ENCODE data around the gene DENND4A.
"Not testable (repeated sequence)": the region's sequence is repeated elsewhere in the genome, so short reads cannot be mapped to it uniquely, and the experiment has no call there.

Gene DENND4A

GRCh38 chr15:65818927-65819562 lies 27.0 kb upstream of the DENND4A start:
- DNase-seq (ENCODE audit: low spot score): peak; percentile 90

- no peak for DNase-seq (ENCODE audit: low spot score)
Measured at GRCh38 chr15:65816441-65816840, 24.3 kb upstream of the DENND4A start.

DNA sequence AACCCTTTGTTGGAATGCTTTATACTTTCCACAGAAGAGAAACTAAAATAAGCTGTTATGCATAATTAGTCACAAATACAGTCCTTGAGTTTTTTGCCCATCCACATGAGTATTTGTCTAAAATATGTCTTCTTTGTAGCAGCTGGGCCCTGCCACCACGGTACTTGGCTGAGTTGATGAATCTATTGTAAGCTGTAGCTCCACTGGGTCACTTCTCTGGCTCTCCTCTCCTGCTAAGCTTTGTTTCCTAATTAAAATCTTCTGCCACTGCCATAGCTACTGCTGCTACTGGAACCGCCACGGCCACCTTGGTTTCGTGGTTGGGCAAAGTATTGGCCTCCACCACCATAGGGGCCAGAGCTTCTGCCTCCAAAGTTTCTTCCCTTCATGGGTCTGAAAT lies 23.9 kb upstream of the DENND4A start:
- DNase-seq (ENCODE audit: low spot score): not testable (repeated sequence)

- DNase-seq (ENCODE audit: low spot score): not testable (repeated sequence)
Measured at GRCh38 chr15:65814271-65814670, 22.2 kb upstream of the DENND4A start.

DNA sequence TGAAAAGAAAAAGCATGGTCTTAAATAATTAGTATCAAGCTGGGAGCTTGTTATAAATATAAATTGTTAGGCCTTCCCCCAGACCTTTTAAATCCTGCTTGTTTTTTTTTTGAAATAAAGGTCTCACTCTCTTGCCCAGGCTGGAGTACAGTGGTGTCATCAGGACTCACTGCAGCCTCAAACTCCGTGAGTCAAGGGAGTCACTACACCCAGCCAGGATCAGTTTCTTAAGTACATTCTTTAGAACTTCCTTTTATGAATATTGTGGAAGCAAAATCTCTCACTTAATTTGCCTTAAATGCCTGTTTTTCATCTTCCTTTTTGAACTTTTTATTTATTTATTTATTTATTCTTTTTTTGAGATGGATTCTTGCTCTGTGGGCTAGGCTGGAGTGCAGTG lies 20.8 kb upstream of the DENND4A start:
- no peak for DNase-seq (ENCODE audit: low spot score)

DNA sequence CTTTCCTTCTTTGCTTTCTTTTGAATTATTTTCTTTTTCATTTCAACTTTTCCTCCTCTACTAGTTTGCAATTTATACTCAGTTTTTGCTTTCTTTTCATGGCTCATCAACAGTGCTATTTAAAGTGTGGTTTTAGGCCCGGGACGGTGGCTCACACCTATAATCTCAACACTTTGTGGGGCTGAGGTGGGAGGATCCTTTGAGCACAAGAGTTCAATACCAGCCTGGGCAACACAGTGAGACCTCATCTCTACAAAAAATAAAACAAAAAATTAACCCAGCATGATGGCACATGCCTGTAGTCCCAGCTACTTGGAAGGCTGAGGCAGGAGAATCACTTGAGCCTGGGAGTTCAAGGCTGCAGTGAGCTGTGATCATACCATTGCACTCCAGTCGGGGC lies 20.4 kb upstream of the DENND4A start:
- no peak for DNase-seq (ENCODE audit: low spot score)

DNA sequence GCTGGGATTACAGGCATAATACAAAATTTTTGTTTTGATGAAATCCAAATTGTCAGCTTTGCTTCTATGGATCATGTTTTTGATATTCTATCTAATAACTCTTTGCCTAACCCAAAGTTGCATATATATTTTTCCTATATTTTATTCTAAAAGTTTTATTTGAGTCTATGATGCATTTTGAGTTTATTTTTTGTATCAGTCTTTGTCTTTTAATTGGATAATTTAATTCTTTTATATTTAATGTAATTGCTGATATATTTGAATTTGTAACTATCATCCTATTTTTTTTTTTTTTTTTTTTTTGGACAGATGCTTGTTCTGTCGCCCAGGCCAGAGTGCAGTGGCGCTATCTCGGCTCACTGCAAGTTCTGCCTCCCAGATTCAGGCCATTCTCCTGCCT lies 19.7 kb upstream of the DENND4A start:
- DNase-seq (ENCODE audit: low spot score): no peak

GRCh38 chr15:65811011-65811733 lies 19.1 kb upstream of the DENND4A start:
- not testable (repeated sequence) for DNase-seq (ENCODE audit: low spot score)

GRCh38 chr15:65806397-65806796 lies 14.3 kb upstream of the DENND4A start:
- no peak for DNase-seq (ENCODE audit: low spot score)

DNA sequence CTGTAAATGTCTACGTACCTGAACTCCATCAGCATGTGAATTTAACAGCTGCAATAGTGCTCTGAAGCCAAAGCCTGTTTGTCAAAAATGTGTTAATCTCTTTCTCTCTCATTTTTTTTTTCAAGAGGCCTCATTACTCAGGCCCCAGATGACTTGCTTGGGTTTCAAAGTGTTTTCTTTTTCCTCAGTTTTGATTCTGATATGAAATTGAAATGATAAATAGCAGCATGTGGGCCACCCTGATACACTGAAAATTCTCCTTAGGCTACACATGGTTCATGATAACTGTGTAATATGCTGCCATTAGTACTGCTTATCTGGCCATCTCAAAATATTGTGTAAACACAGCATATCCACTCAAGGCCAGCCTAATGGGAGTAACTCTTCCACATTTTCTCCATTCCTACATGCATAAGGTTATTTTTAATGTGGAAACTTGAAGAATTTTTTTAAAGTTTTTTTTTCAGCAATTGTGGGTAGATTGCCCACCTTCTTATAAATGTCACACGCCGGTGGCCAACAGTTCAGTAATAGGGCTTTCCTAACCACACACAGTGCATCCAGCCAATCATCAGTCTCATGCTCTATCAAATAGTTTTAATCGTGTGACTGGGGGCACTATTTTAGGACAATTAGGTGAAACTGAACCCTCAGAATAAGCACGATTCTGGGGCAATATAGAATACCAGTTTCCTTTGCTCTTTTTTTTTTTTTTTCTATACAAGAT lies 13.1 kb upstream of the DENND4A start:
- no peak for DNase-seq (ENCODE audit: low spot score)

DNA sequence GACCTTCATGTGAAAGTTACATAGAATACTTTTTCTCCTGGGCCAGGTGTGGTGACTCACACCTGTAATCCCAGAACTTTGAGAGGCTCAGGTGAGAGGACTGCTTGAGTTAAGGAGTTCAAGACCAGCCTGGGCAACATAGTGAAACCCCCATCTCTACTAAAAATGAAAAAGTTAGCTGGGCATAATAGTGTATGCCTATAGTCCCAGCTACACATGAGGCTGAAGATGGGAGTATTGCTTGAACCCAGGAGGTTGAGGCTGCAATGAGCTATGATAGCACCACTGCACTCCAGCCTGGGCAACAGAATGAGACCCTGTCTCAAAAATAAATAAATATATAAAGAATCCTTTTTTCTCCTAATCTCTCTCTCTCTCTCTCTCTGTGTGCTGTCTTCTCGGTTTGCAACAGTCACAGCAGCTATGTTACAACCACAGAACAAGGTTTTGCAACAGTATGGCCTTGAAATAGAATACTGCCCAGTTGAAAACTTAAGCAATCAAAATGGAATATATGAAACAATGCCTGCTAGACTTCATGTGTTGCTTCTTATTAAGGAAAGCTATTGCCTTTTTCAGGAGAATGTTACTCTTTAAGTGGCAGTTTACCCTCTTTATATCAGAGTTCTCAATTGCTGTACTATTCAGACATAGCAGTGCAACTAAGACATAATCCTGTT lies 12.3 kb upstream of the DENND4A start:
- no peak for DNase-seq (ENCODE audit: low spot score)

- DNase-seq (ENCODE audit: low spot score): no peak
Measured at GRCh38 chr15:65801229-65801805, 9.2 kb upstream of the DENND4A start.

DNA sequence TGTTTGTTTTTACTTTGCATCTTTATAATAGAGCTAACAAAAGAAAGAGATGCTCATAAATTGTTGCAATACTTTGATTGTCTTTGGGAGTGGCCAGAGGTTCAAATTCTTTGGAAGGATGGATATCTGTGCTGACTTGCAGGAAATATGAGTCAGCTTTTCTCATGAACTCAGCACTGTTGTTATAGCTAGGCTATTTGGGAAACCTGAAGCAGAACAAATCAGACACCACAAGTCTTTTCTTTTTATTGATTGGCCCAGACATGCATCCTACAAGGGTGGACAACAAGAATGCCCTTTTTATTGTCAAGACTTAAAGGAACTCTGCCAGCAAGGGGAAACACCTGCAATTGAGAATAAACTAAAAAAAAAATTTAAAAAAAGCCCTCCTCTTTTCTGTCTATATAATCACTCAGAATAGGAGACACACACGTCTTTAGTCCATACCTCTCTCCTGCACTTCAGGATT lies 4.6 kb upstream of the DENND4A start:
- DNase-seq (ENCODE audit: low spot score): peak; percentile 51

DNA sequence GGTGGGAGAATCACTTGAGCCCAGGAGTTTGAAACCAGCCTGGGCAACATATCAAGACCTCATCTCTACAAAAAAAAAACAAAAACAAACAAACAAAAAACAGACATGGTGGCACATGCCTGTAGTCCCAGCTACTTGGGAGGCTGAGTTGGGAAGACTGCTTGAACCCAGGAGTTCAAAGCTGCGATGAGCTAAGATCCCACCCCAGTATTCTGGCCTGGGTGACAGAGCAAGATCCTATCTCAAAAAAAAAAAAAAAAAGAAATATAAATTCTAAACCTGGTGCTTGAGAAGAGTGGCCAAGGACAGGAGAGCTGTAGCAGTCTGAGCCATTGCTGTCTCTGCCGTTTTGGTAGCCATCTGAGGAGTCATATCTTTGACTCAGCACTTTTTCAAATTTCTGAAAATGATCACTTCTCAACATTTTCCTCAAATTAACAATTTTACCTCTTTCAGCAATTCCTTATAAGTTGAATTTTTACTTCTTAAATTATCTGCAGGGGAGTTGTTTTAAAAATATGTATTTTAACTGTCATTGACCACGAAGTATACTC lies 3.6 kb upstream of the DENND4A start:
- DNase-seq (ENCODE audit: low spot score): no peak

DNA sequence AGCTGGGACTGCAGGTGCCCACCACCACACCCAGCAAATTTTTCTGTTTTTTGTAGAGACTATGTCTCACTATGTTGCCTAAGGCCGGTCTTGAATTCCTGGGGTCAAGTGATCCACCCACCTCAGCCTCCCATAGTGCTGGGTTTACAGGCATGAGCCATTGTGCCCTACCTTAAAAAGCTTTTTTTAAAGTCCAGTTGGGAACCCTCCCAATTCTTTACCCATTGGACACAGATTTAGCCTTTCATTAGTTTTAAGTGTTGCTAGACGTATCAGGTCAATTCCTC lies 1.7 kb upstream of the DENND4A start:
- no peak for DNase-seq (ENCODE audit: low spot score)

- DNase-seq (ENCODE audit: low spot score): no peak
Measured at GRCh38 chr15:65792988-65793817, 1.1 kb upstream of the DENND4A start.

- peak; percentile 49 for DNase-seq (ENCODE audit: low spot score)
Measured at GRCh38 chr15:65791335-65792137, 557 bp downstream of the DENND4A start.

- DNase-seq (ENCODE audit: low spot score): peak; percentile 34
Measured at GRCh38 chr15:65790694-65791334, 1.3 kb downstream of the DENND4A start.

GRCh38 chr15:65789759-65790425 lies 2.2 kb downstream of the DENND4A start:
- peak; percentile 35 for DNase-seq (ENCODE audit: low spot score)

Data from CD4-positive, alpha-beta T cell treated with Interleukin-2 at 100 ng/mL for 4 hours (primary cell).